AG04449 (cell line): Measurements from ENCODE around the gene ARHGAP26.

Experiments used
- CTCF ChIA-PET: fragments of 350-600 bp; formaldehyde crosslinking; extraction: SDS; loops from one replicate; lab custom pipeline; 2021; ENCODE audit warnings: antibody characterized with exemption; lab: Yijun Ruan, JAX
- POLR2A ChIA-PET: fragments of 400-600, 350-600 bp; formaldehyde crosslinking; extraction: SDS; loops from one replicate; lab custom pipeline; 2020; ENCODE audit warnings: antibody characterized with exemption, inconsistent platforms; lab: Yijun Ruan, JAX
- DNase-seq: peaks from one replicate; pipeline ENCODE4 v3.0.0-alpha.2; 2010; ENCODE audit warnings: low read depth, low spot score
- H3K4me3 ChIP-seq: 2 replicates; pipeline ENCODE4 v1.5.1; 2011; ENCODE audit warnings: low read depth, mild to moderate bottlenecking, control low read depth, low read length
- CTCF ChIP-seq: IDR thresholded peaks from one replicate; pipeline ENCODE4 v1.5.1; 2011; ENCODE audit warnings: mild to moderate bottlenecking, moderate library complexity, low read length, control low read depth, inconsistent platforms; ENCODE audit not compliant: insufficient read depth; ENCODE audit errors: missing control alignments

ARHGAP26 gene

GRCh38 chr5:142748132-142748531, 22.0 kb upstream of the ARHGAP26 start:
- no peak for DNase-seq
- TF ChIP-seq CTCF, result no peak
- ChIA-PET POLR2A (no interaction called here), CTCF (interaction anchor here (1.0 to 7.1 kb wide), 9 partner anchors 9 to 132 kb away, joined by 3 to 80 read pairs (median 4); partner anchors contain the start of gene ARHGAP26)
- H3K4me3 ChIP-seq, result no peak overlapping the region

- CTCF ChIA-PET, result interaction anchor here (0.9 to 7.1 kb wide), 12 partner anchors 10 to 131 kb away, joined by 3 to 80 read pairs (median 4); partner anchors contain the start of gene ARHGAP26
- POLR2A ChIA-PET, result no interaction called here
- no peak for DNase-seq
- H3K4me3 ChIP-seq, result no peak overlapping the region
- TF ChIP-seq CTCF, result no peak
Measured at GRCh38 chr5:142748568-142749249, 21.5 kb upstream of the ARHGAP26 start.

GRCh38 chr5:142749321-142749720, 20.9 kb upstream of the ARHGAP26 start:
- TF ChIP-seq CTCF, result no peak
- ChIA-PET POLR2A (no interaction called here), CTCF (interaction anchor here (0.9 to 7.1 kb wide), 8 partner anchors 17 to 139 kb away, joined by 3 to 80 read pairs (median 4); partner anchors contain the start of gene ARHGAP26)
- H3K4me3 ChIP-seq, result no peak overlapping the region
- DNase-seq, result no peak

GRCh38 chr5:142753116-142753631, 17.0 kb upstream of the ARHGAP26 start:
- TF ChIP-seq CTCF, result no peak
- ChIA-PET POLR2A (interaction anchor here (1.2 kb wide), 1 partner anchor 17 kb away, joined by 7 read pairs; the partner anchor contains the start of gene ARHGAP26), CTCF (interaction anchor here (0.7 to 3.1 kb wide), 10 partner anchors 9 to 127 kb away, joined by 3 to 18 read pairs (median 6); partner anchors contain the start of gene ARHGAP26)
- no peak for DNase-seq
- H3K4me3 ChIP-seq, result no peak overlapping the region

GRCh38 chr5:142754031-142754430, 16.1 kb upstream of the ARHGAP26 start:
- POLR2A ChIA-PET, result interaction anchor here (1.2 kb wide), 1 partner anchor 16 kb away, joined by 7 read pairs; the partner anchor contains the start of gene ARHGAP26
- CTCF ChIA-PET, result interaction anchor here (0.6 to 3.1 kb wide), 8 partner anchors 8 to 127 kb away, joined by 3 to 18 read pairs (median 10); partner anchors contain the start of gene ARHGAP26
- TF ChIP-seq CTCF, result no peak
- no peak for DNase-seq
- H3K4me3 ChIP-seq, result no peak overlapping the region

GRCh38 chr5:142756576-142756975, 13.6 kb upstream of the ARHGAP26 start:
- TF ChIP-seq CTCF, result no peak
- no peak for DNase-seq
- H3K4me3 ChIP-seq, result no peak overlapping the region
- ChIA-PET CTCF (no interaction called here), POLR2A (no interaction called here)
